Endometrial microvascular endothelial cells (primary cell): ENCODE results near the gene TACR1. TPM values are rescaled to one million over a fixed set of nuclear protein-coding genes. Genes with fewer than 3 reads are reported as not detected.

Experiments
- in situ Hi-C: cut with HindIII; loops from 2 replicates; pipeline ENCODE4 v1.10.0; 2017; ENCODE audit warnings: low sequenced_read_pairs, low pct_unique_long_range_greater_than_20kb; ENCODE audit errors: inconsistent ontology term
- total RNA-seq: library from RNA; depleted of rRNA; stranded (reverse); fragments of >200 nt; gene quantifications from one replicate; pipeline ENCODE4 v1.2.3, GENCODE V29; 2015; ENCODE audit errors: inconsistent ontology term

Gene TACR1
- total RNA-seq, 1 donor from 2014 or later: not detected

- in situ Hi-C loops: no loop called here
These were observed 193.3 kb downstream of the TACR1 start for GRCh38 chr2:75006041-75006440.

- in situ Hi-C loops: no loop called here
These were observed 195.5 kb downstream of the TACR1 start for GRCh38 chr2:75003773-75004172.

- in situ Hi-C loops: no loop called here
These were observed 196.0 kb downstream of the TACR1 start for GRCh38 chr2:75003276-75003675.

- in situ Hi-C loops: no loop called here
These were observed 197.3 kb downstream of the TACR1 start for GRCh38 chr2:75002007-75002406.

- in situ Hi-C loops: no loop called here
These were observed 199.9 kb downstream of the TACR1 start for GRCh38 chr2:74999468-74999867.

Other genes starting within 250 kb of the TACR1 start
- gene POLE4, start 240.9 kb downstream of the TACR1 start, total RNA-seq: 24.8 TPM